GM12872 (cell line): Measurements from ENCODE around the gene PLAAT2.

Experiments
- TF ChIP-seq, protein P1 (sequence below): IDR thresholded peaks from 3 replicates; pipeline ENCODE4 v1.5.1; 2011; ENCODE audit warnings: low read depth, mild to moderate bottlenecking, low read length, moderate library complexity; ENCODE audit not compliant: insufficient read depth

Gene PLAAT2

DNA sequence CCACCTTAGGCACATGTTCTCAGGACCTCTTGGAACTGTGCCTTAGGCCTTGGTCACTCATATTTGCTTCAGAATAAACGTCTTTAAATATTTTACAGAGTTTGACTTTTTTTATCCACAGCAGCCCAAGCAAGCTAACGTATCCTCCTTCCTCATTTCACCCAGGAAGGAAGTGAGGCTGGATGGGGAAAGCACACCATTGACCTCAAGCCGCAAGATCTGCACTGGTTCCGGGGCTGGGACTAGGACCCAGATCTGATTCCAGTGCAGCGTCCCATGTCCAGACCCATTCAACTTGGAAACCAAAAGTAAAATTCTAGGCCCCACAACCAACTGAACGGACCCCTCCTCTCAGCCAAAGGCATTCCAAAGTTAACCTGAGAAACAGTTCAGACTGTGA is 59.7 kb downstream of the PLAAT2 start:
- TF ChIP-seq, protein P1, sequence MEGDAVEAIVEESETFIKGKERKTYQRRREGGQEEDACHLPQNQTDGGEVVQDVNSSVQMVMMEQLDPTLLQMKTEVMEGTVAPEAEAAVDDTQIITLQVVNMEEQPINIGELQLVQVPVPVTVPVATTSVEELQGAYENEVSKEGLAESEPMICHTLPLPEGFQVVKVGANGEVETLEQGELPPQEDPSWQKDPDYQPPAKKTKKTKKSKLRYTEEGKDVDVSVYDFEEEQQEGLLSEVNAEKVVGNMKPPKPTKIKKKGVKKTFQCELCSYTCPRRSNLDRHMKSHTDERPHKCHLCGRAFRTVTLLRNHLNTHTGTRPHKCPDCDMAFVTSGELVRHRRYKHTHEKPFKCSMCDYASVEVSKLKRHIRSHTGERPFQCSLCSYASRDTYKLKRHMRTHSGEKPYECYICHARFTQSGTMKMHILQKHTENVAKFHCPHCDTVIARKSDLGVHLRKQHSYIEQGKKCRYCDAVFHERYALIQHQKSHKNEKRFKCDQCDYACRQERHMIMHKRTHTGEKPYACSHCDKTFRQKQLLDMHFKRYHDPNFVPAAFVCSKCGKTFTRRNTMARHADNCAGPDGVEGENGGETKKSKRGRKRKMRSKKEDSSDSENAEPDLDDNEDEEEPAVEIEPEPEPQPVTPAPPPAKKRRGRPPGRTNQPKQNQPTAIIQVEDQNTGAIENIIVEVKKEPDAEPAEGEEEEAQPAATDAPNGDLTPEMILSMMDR = no peak
